ENCODE results near the gene ATOX1. TPM values are rescaled to one million over a fixed set of nuclear protein-coding genes. Genes with fewer than 3 reads are reported as not detected.
A peak's percentile ranks its signal among the peaks of the same experiment; 100 is the strongest.
"Not testable (repeated sequence)": the region's sequence is repeated elsewhere in the genome, so short reads cannot be mapped to it uniquely, and the experiment has no call there.

Gene ATOX1
- polyA plus RNA-seq, 3 donors = 102 to 127 (median 117) TPM

DNA sequence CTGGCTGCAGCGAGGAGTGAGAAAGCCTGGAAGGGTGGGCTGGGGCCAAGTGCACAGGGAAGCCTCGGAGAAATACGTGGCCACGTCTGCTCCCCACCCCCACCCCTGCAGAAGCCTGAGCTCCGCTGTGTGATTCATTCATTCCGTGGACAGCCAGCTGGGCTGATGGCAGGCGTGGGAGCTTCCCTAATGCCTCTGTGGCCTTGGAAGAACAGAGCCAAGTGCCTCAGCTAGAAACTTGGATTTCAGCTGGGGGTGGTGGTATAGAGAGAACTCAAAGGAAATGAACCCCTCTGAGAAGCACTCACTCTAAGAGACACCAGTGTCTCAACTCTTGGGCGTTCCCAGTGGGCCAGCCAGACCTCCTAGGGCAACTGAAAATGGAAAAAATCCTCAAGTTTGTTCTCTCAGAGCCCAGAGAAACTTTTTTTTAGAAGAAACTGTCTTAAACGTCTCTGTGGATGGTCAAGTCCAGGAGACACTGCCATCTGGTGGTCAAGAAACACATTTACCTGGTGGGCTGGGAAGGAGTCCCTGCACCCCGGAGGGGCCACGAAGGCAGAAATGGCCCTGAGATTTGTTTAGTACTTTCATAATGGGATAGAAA is 18.0 kb downstream of the ATOX1 start:
- peak; percentile 82 for DNase-seq

DNA sequence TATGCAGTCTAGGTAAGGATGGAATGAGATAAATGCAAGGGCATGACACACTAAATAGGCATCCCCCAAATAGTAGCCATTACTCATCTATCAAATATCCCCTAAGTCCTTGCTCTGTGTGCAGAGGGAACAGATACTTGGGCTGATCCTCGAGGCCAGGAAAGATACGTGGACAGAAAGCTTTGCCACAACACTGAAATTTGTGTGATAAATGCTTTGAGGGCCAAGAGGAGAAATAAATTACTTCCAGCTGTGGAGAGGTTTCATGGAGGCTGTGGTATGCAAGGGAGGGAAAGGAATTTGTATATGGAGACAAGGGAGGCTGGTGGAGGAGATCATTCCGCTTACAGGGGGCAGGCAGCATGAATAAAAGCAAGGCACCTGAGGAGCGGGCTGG is 18.5 kb downstream of the ATOX1 start:
- DNase-seq = peak; percentile 60

DNA sequence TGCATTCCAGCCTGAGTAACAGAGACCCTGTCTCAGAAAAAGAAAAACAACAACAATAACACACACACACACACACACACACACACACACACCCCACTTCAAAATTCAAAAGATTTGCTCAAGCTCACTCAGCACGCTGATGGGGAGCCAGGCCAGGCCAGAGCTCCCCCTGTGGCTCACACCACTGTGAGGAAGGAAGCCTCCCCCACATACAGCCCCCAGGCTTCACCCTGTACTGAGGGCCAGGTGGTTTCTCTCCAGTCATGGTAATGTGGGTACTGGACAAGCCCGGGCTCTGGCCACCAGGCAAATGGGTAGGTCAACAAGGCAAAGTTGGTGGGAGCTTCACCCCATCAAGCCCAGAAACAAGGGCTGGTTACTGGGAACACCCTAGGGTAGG is 19.0 kb downstream of the ATOX1 start:
- no peak for DNase-seq

DNA sequence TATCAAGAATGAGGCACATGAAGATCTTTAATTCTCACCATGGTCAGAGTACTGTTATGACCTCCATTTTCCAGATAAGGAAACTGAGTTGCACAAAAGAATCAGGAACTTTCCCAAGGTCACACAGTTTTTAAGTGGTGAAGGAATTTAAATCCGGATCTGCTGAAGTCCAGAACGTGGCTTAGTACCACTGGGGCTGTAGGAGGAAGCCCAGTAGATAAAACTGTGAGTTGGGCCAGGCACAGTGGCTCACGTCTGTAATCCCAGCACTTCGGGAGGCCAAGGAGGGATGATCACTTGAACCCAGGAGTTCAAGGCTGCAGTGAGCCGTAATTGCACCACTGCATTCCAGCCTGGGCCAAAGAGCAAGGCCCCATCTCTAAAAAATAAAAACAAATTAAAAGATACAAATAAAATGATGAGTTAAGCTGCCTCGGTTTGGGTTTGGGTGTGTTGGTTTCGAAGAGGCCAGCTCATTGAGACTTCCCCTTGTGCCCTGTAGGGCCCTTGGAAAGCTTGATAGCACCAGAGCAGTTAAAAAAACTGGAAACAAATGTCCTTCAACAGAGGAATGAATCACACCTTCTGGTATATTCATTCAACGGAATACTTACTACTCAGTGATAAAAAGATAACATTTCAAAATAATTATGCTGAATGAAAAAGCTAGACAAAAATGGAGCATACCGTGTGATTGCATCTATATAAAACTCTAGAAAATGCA is 20.1 kb downstream of the ATOX1 start:
- no peak for DNase-seq

DNA sequence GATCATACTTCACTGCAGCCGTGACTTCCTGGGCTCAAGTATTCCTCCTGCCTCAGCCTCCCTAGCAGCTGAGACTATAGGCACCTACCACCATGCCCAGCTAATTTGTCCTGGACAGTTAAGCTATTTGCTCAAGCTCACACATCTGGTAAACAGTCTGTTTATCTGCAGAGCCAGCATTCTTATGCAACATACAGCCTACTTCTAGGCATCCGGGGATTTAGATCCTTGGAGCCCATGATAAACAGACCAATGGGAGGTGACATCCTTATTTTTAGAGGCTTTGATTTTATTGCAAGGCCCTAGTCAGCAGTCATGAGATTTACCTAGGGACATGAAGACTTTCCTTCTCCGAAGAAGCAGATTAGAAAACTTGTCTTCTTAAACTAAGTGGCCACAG is 21.0 kb downstream of the ATOX1 start:
- DNase-seq = no peak

DNA sequence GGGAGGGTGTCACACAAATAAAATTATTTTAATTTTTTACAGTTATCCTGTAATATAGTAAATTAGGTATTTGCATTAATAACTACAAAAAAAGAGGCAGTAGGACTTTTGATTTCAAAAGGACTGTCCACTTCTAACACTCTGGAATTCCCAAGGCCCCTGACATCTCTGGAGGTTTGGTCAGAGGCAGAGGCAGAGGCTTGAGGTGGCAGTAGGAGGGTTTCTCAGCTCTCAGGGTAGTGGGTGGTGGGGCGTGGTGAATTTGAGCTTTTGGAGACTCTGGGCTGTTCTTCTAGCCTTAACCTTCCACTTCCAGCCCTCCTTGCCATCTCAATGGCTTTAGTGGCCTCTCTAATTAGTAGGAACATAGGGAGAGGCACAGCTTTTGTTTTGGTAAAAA is 22.8 kb downstream of the ATOX1 start:
- no peak for DNase-seq

DNA sequence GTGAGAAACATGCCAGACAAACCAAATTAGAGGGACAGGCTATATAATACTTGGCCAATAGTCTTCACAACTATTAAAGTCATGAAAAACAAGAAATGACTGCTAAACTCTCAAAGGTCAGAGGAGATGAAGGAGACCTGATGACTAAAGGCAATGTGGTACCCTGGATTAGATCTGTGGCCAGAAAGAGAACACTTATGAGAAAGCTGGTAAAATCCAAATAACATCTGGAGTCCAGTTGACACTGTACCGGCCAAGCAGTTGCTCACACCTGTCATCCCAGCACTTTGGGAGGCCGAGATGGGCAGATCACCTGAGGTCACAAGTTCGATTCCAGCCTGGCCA is 24.4 kb downstream of the ATOX1 start:
- no peak for DNase-seq

DNA sequence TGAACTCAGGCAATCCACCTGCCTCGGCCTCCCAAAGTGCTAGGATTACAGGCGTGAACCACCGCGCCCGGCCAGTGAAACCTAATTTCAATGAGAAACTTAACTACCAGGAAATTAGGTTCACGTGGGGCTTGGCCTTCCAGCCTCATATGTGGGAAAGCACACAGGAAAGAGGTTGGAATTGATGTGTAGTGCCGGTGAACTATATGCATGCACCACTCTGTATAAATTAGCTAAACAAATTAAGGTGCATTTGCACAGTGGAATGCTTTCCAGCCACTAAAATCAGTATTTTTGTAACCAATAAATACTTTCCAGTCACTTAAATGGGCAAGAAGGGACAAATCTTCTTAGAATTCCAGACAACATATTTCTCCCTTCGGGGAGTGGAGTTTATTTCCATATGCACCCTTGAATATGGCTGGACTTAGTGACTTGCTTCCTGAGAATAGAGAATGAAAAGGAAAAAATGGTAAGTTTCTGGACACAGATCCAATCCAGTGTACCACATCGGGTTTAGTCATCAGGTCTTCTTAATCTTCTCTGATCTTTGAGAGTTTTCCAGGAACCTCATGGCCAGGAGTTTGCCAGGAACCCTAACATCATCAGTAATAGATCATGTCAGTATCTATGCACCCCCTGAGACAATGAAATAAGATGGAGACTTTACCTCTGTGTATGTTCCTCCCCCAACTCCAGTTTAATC is 24.9 kb downstream of the ATOX1 start:
- no peak for DNase-seq

DNA sequence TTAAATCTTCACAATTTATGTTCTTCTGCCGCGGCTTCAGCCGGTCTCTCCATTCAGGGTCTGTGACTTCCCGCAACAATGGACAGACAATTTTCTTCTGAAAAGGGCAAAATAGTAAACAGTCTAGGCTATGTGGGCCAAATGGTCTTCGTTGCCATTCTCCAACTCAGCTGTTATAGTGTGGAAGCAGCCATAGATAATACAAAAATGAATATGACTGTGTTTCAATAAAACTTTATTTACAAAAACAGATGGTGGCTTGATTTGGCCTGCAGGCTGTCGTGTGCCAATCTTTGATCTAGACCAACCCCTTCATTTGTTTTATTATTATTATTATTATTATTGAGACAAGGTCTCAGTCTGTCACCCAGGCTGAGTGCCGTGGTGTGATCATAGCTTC is 28.1 kb downstream of the ATOX1 start:
- no peak for DNase-seq

DNA sequence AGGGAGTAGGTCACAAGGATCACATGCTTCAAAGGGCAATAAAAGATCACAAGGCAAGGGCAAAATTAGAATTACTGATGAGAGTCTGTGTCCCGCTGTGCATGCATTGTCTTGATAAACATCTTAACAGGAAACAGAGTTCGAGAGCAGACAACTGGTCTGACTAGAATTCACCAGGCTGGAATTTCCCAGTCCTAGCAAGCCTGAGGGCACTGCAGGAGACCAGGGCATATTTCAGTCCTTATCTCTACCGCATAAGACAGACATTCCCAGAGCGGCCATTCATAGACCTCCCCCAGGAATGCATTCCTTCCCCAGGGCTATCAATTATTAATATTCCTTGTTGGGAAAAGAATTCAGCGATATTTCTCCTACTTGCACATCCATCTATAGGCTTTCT is 28.8 kb downstream of the ATOX1 start:
- not testable (repeated sequence) for DNase-seq

DNA sequence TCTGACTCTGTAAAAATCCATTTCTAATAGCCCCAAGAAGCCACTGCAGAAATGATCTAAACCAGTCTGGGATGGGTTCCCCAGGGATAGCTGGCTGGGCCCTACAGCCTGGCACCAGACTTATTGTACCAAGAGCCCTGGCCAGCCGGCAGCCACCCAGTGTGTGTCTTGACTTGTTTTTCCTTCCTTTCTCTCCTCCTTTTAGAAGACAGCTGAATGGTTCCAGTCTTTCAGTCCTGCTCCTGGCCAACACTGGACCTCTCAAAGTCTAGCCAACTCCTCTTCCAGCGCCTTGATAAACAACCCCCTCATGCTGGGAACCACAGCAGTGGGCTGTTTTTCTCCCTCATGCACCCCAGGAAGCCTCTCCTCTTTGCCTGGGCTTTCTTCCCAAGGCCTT is 34.1 kb downstream of the ATOX1 start:
- DNase-seq = no peak

DNA sequence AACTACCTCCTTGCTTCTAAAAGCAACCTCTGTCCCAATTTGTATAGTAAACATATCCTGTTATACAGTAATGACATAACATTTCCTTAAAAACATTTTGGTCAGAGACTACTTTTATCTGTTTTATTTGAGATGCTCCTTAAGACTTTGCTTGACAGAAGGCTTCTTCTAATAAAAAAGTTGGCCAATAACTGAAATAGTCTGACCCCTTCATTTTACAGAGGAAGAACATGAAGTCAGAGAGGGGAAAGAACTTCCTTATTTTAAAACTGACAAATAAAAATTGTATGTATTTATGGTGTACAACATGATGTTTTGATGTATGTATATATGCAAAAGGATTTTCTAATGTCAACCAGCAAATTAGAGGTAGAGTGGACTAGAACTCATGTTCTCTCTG is 35.9 kb downstream of the ATOX1 start:
- no peak for DNase-seq

DNA sequence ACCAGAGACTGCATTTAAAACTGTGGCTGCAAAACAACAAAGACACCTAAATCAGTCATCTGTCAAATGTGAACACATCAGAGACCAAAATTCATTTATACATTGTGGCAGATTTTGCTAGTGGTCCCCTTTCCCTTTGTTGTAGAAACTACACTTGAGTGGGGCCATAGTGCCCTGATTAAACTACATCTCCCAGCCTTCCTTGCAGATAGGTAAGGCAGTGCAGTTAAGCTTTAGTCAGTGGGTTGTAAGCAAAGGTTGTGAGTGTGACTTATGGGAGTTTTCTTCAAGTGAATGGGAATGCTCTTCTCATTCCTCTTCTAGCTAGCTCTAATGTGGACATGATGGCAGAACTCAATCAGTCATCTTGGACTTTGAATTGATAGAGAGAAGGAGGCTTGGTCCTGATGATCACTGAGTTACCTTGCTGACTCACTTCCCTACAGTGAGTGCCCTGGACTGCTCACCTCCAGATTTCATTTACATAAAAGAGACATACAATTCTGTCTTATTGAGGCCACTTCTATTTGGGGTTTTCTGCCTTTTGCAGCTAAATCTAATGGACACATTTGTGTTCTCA is 36.5 kb downstream of the ATOX1 start:
- no peak for DNase-seq

DNA sequence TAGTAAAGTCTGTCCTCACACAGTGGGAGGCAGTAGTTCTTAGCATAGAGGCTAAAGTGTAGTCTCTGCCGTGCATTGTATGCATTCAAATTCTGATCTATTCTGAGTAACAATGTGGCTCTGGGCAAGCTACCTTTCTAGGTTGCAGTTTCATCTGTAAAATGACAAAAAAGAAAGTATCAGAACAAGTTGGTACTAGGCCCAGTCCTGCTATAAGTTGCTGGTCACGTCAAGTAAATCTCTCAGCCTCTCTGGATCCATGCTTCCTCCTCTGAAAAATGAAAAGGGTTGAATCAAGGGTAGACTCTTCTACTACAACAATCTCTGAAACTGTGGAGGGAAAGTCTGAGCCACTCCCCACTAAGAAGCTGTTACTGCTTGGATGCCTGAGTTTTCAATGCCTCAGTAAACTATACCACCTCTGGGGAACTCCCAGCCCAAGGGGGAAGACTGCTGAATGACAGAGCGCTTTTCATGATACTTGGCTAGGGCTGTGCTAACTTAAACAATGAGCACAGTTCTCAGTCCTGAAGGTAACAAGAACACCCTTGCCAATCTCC is 37.3 kb downstream of the ATOX1 start:
- DNase-seq = no peak

DNA sequence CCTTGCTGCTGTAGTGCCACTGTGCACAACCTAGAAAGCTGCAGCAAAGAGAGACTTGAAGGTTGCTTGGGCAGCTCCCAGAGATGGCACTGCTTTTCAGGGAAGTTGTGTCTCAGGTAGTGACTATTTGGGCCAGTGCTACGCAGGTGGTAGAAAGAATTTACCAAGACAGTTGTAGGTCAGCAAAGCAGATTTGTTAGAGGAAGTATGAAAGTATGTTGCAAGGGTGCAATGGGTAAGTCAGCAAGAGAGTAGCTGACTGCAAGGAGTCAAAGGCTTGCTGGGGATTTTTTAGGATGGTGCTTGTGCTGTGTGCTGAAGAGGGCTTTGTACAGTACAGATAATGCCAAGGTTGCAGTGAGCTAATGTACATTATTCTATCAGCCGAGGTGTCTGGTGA is 38.2 kb downstream of the ATOX1 start:
- no peak for DNase-seq

DNA sequence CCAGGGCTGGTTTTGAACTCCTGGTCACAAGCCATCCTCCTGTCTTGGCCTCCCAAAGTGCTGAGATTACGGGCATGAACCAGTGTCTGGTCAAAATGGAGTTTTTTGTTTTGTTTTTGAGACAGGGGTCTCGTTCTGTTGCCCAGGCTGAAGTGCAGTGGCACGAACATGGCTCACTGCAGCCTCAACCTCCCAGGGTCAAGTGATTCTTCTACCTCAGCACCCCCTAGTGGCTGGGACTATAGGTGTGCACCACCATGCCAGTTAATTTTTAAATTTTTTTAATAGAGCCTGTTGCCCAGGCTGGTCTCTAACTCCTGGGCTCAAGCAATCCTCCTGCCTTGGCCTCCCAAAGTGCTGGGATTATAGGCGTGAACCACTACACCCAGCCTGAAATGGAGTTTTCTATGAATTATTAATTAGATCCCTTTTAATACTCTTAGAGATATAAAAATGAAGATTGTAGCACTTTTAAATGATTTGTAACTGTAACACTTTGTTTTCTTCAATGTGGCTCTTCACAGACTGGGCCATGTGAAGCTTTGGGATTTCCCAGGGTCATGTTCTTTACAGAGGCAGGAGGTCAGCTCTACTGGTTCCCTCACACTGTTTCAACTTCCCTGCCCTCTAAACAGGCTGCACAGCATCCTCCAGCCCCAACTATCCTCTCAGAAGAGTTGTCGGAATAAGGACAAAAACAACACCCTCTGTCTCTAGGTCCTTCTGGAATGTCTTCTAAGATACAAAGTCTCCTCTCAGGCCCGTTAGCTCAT is 39.0 kb downstream of the ATOX1 start:
- DNase-seq = no peak

DNA sequence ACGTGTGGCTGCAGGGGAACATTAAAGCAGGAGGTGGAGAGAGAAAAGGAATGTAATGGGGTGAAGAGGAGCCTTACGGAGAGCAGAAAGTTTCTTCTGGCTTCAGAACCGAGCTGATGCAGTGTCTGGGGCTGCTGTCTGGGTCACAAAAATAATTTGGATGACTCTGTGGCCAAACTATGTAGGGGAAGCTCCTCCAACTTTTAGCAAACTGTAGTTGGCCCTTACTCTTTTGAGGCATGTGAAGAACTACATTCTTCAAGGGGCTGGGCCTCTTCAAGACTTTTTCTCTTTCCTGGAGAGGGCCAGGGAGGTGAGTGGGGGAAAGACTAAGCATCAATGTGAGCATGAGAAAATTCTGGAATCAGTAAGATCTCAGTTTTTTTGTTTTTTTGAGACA is 39.8 kb downstream of the ATOX1 start:
- DNase-seq = no peak

DNA sequence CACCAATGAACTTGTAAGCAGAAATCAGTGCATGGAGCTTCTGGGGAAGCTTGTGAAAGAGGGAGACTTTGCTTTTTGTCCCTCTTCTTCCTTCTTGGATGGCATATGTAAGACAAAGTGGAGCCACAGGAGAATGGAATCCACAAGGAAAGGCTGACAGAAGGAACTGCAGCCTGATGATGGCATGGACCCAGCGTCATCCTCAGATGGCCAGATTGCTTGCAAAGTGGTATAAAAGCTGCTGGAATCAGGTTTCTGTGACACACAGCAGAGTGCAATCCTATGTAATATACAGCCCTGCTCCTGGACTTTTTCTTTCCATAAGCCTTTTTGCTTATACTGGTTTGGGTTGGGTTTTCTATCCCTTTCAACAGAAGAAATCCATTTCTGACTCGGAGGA is 40.3 kb downstream of the ATOX1 start:
- no peak for DNase-seq

DNA sequence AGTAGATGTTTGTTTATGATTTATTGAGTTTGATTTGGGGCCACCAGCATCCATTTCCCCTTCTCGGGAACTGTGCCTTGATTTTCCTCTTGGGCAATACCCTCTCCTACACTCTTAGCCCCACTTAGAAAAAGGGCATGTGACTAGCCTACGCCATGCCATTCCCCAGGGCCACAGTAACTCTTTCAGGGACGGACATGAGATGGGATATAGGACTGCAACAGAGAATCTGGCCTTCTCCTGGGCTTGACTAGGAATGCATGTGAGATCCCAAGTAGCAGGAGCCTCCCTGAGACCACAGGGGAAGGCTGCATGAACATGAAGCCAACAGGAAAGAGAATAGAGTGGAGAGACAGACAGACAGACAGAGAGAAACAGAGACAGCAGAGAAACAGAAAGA is 41.0 kb downstream of the ATOX1 start:
- DNase-seq = no peak

DNA sequence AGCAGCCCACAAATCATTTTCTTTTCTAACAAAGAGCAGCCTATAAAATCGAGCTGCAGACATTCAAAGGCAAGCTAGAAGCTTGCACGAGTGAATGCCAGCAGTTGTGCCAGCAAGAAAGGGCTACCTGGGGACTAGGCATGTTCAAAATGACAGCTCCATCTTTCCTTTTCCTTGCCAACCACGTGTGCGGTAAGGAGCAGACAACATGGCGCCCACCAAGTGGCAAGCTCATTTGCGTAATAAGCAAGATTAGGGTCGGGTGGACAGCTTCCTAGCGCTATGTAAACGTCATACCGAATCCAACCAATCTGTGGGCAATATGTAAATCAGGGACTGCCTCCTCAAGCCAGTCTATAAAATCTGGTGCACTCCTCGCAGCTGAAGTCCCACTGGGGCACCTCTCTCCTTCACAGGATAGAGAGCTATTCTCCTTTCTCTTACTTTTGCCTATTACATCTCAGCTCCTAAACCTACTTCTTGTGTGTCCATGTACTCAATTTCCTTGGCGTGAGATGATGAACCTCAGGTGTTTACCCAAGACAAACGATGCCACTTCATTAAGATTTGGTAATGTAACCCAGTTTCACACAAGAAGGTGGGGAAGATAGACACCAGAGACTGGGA is 49.2 kb downstream of the ATOX1 start:
- DNase-seq = no peak

DNA sequence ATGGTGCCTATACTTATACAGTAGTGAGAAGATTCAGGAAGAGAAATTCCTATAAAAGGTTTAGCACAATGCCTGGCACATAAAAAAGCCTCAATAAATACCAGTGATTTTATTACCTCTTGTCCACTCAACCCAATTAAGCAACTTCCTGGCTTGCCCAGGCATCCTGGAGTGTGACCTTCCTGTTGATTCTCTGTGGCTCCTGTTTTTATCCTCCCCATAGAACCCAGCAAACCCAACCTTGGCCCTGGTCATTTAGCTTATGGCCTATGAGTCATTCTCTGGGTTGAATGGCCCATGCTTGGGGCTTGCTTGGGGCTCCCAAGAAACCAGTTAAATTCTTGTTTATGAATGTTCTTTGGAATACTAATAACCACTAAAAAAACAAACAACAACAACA is 50.3 kb downstream of the ATOX1 start:
- DNase-seq = no peak

DNA sequence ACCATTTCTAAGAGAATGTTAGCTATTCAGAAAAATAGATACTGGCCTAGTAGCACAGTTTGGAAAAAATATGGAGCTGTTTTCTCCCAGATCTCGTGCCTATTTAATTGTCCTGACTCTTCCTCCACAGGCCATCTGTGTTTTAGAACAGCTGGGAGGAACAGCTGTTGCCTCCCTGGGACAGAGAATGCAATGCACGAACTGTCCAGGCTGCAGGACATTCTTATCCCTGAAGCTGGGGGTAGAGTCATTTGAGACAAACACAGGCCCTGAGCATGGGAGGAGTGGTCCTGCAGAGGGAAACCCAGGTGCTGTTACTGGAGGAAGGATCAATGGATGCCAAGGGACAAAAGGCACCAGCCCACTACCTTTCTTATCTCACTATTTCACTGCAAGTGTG is 50.9 kb downstream of the ATOX1 start:
- no peak for DNase-seq

Measured in renal pelvis (tissue), 4 donors.